A549 (cell line): ENCODE measurements around the gene OGDHL.

Experiments
- CTCF ChIP-seq: fragments of >200 bp; sonication (Bioruptor Twin); formaldehyde crosslinking; IDR thresholded peaks from 3 replicates; pipeline ENCODE4 v1.5.1; 2016
- EHF ChIP-seq: fragments of 250-450 bp; sonication (Bioruptor Pico); IDR thresholded peaks from 2 replicates; pipeline ENCODE4 v1.5.0; 2020; ENCODE audit warnings: mild to moderate bottlenecking
- JUN ChIP-seq, 2 experiments: fragments of >200 bp; sonication (Bioruptor Twin); formaldehyde crosslinking; IDR thresholded peaks; 2 replicates in 1 of 2; 3 replicates in 1 of 2; pipeline ENCODE4 v1.6.1; 2016 to 2017
- JUNB ChIP-seq: fragments of >200 bp; sonication (Bioruptor Twin); formaldehyde crosslinking; IDR thresholded peaks from 2 replicates; pipeline ENCODE4 v1.6.1; 2016
- PBX3 ChIP-seq: IDR thresholded peaks from 2 replicates; pipeline ENCODE4 v1.6.1; 2012
- POLR2A ChIP-seq: IDR thresholded peaks from 2 replicates; pipeline ENCODE4 v1.6.1; 2012; ENCODE audit warnings: mild to moderate bottlenecking, low read length
- RCOR1 ChIP-seq: fragments of 150-350 bp; IDR thresholded peaks from 2 replicates; pipeline ENCODE4 v1.6.1; 2014; ENCODE audit warnings: antibody characterized with exemption, low read length, low read depth
- REST ChIP-seq: fragments of 200-600 bp; sonication (generic); IDR thresholded peaks from 2 replicates; pipeline ENCODE4 v1.6.1; 2016; ENCODE audit warnings: antibody characterized with exemption, mild to moderate bottlenecking, moderate library complexity
- RFX5 ChIP-seq: fragments of 450-650 bp; IDR thresholded peaks from 2 replicates; pipeline ENCODE4 v1.7.1; 2014; ENCODE audit warnings: antibody characterized with exemption, mild to moderate bottlenecking, moderate library complexity
- TFCP2L1 ChIP-seq: fragments of 250-450 bp; sonication (Bioruptor Pico); IDR thresholded peaks from 2 replicates; pipeline ENCODE4 v1.5.0; 2021; ENCODE audit warnings: mild to moderate bottlenecking
- USF2 ChIP-seq: fragments of 450-650 bp; IDR thresholded peaks from 2 replicates; pipeline ENCODE4 v1.6.1; 2014; ENCODE audit warnings: antibody characterized with exemption
- ZFP36 ChIP-seq: fragments of 450-650 bp; IDR thresholded peaks from 2 replicates; pipeline ENCODE4 v1.6.1; 2014; ENCODE audit warnings: borderline replicate concordance; ENCODE audit not compliant: partially characterized antibody

- no peak for TF ChIP-seq CTCF
- no peak for TF ChIP-seq ZFP36
- no peak for TF ChIP-seq JUN (IDR thresholded peaks at IDR 0.05)
- TF ChIP-seq RFX5: no peak
- no peak for TF ChIP-seq USF2
- no peak for TF ChIP-seq RCOR1
- TF ChIP-seq JUNB: no peak
- no peak for TF ChIP-seq POLR2A
- no peak for TF ChIP-seq EHF (CRISPR knock-in tag)
- TF ChIP-seq TFCP2L1 (CRISPR knock-in tag): no peak
- TF ChIP-seq PBX3: no peak
- TF ChIP-seq REST: no peak
These were observed 12.9 kb upstream of the OGDHL start for GRCh38 chr10:49775014-49775413.
